Spleen (tissue), 11 donors: ENCODE results near the gene GNAZ. TPM values are rescaled to one million over a fixed set of nuclear protein-coding genes. Genes with fewer than 3 reads are reported as not detected.

Experiments
- DNase-seq: peaks from one replicate; pipeline ENCODE4 v3.0.0-alpha.2; 2020
- H3K27ac ChIP-seq, 8 donors: fragments of 200-600 bp; sonication (generic) in 7 of 8; 1 replicate in 4 of 8; 2 replicates in 4 of 8; pipeline versions ENCODE4 v1.5.0 to v1.8.0; 2016 to 2021; ENCODE audit warnings: inconsistent platforms in 4 of 8, mild to moderate bottlenecking in 4 of 8, moderate library complexity in 1 of 8
- H3K27me3 ChIP-seq, 7 donors: fragments of 200-600 bp; sonication (generic) in 6 of 7; replicated peaks in 1 of 7; 1 replicate in 4 of 7; 2 replicates in 3 of 7; pipeline versions ENCODE4 v1.5.0 to v1.8.0; 2016 to 2021; ENCODE audit warnings: inconsistent platforms in 3 of 7, mild to moderate bottlenecking in 1 of 7
- H3K36me3 ChIP-seq, 6 donors: fragments of 200-600 bp; sonication (generic) in 5 of 6; 1 replicate in 4 of 6; 2 replicates in 2 of 6; pipeline versions ENCODE4 v1.5.0 to v1.8.0; 2016 to 2021; ENCODE audit warnings: inconsistent platforms in 2 of 6
- H3K4me1 ChIP-seq, 6 donors: fragments of 200-600 bp; sonication (generic) in 5 of 6; 1 replicate in 3 of 6; 2 replicates in 3 of 6; pipeline versions ENCODE4 v1.5.0 to v1.8.0; 2016 to 2021; ENCODE audit warnings: inconsistent platforms in 3 of 6
- H3K4me3 ChIP-seq, 8 donors: fragments of 200-600 bp; sonication (generic) in 7 of 8; 1 replicate in 4 of 8; 2 replicates in 4 of 8; pipeline versions ENCODE4 v1.5.0 to v1.8.0; 2016 to 2021; ENCODE audit warnings: inconsistent platforms in 4 of 8, mild to moderate bottlenecking in 4 of 8, moderate library complexity in 2 of 8
- H3K9me3 ChIP-seq, 8 donors: fragments of 200-600 bp; sonication (generic) in 7 of 8; 1 replicate in 4 of 8; 2 replicates in 4 of 8; pipeline versions ENCODE4 v1.5.0 to v1.8.0; 2016 to 2021; ENCODE audit warnings: inconsistent platforms in 4 of 8
- POLR2A ChIP-seq, 3 donors: fragments of 450-650 bp; IDR thresholded peaks; one replicate each; pipeline ENCODE4 v1.5.1; 2017; ENCODE audit warnings: antibody characterized with exemption in 3 of 3, mild to moderate bottlenecking in 1 of 3
- POLR2AphosphoS5 ChIP-seq, 3 donors: sonication (generic); formaldehyde crosslinking; IDR thresholded peaks; one replicate each; pipeline ENCODE4 v1.5.1; 2017; ENCODE audit warnings: antibody characterized with exemption in 3 of 3
- WGBS, 5 donors: extraction: QIAGEN DNeasy Blood & Tissue Kit in 3 of 5; methylation state at CpG; one replicate each; pipeline versions ENCODE4 v1.1.5 to v1.1.7; 2013 to 2018; 5-methylcytosine and 5-hydroxymethylcytosine counted together
- intact Hi-C: fragments of 100-400 bp; cut with DNase I; formaldehyde crosslinking; loops from one replicate; pipeline ENCODE4 v1.15.0; 2023; ENCODE audit warnings: low total_unique reads
- polyA plus RNA-seq, 3 donors: library from polyadenylated mRNA; stranded (reverse); fragments of 200-250 nt; gene quantifications; one replicate each; pipeline ENCODE4 v1.2.1, GENCODE V29; 2013
- total RNA-seq, 7 donors: library from RNA; depleted of rRNA in 3 of 7; stranded (reverse); fragments of >200 nt in 3 of 7; fragmentation: NEBNext Ultra II Directional in 4 of 7; extraction: Animal tissue kit (Norgen Biotek cat#: 25700) in 4 of 7; gene quantifications; one replicate each; pipeline versions ENCODE4 v1.1.0 to v1.2.1, GENCODE V29; 2016 to 2021
- TF ChIP-seq, protein P1 (sequence below), 11 experiments: fragments of 200-600 bp in 7 of 11; fragments of 450-650 bp in 4 of 11; sonication (generic) in 4 of 11; IDR thresholded peaks in 8 of 11; conservative IDR thresholded peaks in 3 of 11; 1 replicate in 7 of 11; 2 replicates in 4 of 11; pipeline versions ENCODE4 v1.4.0 to v1.8.0; 2016 to 2021; ENCODE audit warnings: antibody characterized with exemption in 11 of 11, inconsistent platforms in 4 of 11, mild to moderate bottlenecking in 1 of 11
- donor health status: healthy with polysubstance abuse.
- donor health status: DM: no; HTN: no; CAD: no; lungs with moderate emphysema.
- donor health status: DM: no; HTN: no; CAD: no.
- donor health status: Bipolar disorder and iron deficiency.
- donor health status: healthy.
- donor health status: DM: no; HTN: no; CAD: no.
- donor health status: DM: yes; HTN: yes; CAD: no.

The GNAZ gene
- total and polyA plus RNA-seq, 10 donors: 2.3 to 11.8 (median 6.8) TPM

DNA sequence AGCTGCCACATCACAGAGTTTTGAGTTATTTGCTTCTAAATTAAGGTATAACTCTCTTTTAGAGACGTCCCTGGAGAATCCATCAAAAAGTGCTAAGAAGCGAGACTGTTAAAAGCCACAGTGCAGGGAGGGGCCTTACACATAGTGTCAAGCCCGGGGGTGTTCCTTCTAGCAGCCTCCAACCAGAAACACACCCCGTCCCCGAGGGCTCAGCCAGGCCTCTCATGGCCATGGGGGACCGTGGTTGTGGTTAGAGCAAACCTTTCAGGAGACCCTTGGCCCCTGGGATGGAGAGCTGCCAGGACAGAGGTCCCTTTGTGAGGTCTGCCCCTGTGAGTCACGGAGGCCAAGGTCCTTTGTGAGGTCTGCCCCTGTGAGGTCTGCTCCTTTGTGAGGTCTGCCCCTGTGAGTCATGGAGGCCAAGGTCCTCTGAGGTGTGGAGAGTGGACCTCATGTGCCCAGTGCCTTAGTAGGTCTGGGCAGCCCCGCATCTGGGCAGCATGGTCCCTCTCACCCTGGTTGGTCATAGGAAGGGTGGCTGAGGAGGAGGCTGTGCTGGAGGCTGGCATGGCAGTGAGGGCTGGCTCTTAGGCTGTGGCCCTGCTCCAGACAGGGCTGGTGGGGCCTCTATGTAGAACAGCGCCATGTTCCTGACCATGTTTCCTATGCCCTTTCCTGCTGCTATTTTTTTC, 5.4 kb downstream of the GNAZ start:
- Histone ChIP-seq H3K36me3 (no peaks in the 10 kb centered on the region), H3K4me3 (no peak overlapping the region), H3K27ac (no peak overlapping the region), H3K27me3 (peaks cover 0 to 18% (median 2%) of the 10 kb centered on the region in 7 donors), H3K4me1 (peaks cover 0 to 51% (median 22%) of the 10 kb centered on the region in 6 donors), H3K9me3 (no peaks in the 10 kb centered on the region)
- TF ChIP-seq POLR2A (IDR thresholded peaks at IDR 0.05): no peak
- no peak for TF ChIP-seq POLR2AphosphoS5 (IDR thresholded peaks at IDR 0.05)
- TF ChIP-seq, protein P1, sequence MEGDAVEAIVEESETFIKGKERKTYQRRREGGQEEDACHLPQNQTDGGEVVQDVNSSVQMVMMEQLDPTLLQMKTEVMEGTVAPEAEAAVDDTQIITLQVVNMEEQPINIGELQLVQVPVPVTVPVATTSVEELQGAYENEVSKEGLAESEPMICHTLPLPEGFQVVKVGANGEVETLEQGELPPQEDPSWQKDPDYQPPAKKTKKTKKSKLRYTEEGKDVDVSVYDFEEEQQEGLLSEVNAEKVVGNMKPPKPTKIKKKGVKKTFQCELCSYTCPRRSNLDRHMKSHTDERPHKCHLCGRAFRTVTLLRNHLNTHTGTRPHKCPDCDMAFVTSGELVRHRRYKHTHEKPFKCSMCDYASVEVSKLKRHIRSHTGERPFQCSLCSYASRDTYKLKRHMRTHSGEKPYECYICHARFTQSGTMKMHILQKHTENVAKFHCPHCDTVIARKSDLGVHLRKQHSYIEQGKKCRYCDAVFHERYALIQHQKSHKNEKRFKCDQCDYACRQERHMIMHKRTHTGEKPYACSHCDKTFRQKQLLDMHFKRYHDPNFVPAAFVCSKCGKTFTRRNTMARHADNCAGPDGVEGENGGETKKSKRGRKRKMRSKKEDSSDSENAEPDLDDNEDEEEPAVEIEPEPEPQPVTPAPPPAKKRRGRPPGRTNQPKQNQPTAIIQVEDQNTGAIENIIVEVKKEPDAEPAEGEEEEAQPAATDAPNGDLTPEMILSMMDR (IDR thresholded peaks at IDR 0.05 in 8 of 11, conservative IDR thresholded peaks at IDR 0.05 in 3 of 11): no peak
- intact Hi-C loops: no loop called here
- 51 to 71% (median 61%) methylated on average over 9 of the region's 9 CpGs for WGBS, 5 donors
- peak; percentile 68 for DNase-seq

DNA sequence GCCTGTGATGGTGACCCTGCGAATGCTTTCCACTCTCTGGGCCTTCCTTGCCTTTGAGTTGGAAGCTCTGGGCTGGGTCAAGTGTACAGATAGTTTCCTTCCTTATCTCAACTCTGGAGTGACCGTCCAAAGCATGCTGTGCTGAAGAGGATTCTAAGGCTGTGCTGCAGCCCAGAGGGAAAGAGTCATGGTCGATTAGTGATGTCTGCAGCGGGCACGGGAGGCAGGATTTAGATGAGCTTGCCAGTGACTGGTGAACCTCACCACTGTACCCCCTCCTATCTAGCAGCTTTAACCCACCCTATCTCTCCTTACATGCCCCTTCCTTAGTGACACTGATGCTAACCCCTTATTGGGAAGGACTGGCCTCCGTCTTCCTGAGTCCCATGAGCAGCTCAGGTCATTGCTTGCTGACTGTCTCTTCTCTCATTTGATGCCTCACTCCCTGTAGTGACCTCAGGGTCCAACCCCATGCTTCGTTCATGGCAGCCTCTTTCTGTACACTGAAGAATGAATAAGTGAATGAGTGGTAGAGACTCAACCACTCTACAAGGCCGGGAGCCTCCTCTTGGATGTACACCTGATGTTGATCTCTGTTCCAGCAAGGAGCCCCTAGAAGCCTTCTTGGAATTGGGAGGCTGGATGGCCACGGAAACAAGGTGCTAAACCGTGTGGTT, 6.7 kb downstream of the GNAZ start:
- Histone ChIP-seq H3K4me3 (no peak overlapping the region), H3K4me1 (peaks cover 0 to 37% (median 13%) of the 10 kb centered on the region in 6 donors), H3K27me3 (peaks cover 0 to 4% (median 0%) of the 10 kb centered on the region in 7 donors), H3K27ac (peak overlapping the region in 3 of 8 donors; percentile 33 to 46 (median 34)), H3K9me3 (no peaks in the 10 kb centered on the region), H3K36me3 (no peaks in the 10 kb centered on the region)
- WGBS, 5 donors: 78 to 88% (median 83%) methylated on average over 9 to 10 of the region's 10 CpGs
- intact Hi-C loops: no loop called here
- no peak for DNase-seq
- TF ChIP-seq POLR2AphosphoS5 (IDR thresholded peaks at IDR 0.05): no peak
- TF ChIP-seq, protein P1 (IDR thresholded peaks at IDR 0.05 in 8 of 11, conservative IDR thresholded peaks at IDR 0.05 in 3 of 11): no peak
- TF ChIP-seq POLR2A (IDR thresholded peaks at IDR 0.05): no peak

DNA sequence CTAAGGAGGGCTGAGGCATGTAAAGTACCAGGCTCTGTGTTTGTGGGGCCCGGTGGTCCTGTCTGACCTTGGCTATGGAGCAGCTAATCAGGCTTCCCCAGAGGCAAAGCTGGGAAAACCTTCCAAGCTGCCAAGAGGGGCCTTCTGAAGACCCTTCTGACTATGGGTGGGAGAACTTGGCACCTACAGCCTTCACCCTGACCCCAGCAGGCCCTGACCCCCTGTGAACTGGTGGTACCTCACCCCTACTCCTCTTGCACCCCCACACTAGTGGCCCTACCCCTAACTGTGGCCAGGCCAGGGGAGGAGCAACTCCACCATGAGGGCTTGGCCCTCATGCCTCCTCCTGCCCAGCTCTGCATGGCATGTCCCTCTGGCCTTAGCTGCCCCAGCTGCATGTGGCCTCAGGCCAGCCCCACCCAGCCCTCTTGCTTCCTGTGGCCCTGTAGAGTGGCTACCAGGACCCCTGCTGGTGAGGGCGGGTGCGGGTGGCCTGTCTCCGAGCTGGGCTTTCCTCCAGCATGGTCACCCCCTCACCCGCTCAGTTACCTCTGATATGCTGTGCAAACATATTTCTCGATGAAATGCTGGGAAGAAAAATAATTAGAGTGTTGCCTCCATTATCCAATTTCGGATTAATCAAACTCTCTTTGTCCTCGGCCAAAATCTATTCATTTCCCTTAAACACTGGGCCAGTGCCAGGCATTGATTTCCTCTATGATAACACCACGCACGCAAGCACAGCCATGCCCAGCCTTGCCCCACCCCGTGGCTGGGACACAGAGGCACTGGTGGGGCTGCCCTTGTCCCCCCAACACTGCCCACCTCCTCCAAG, 7.5 kb downstream of the GNAZ start:
- peaks cover 0 to 3% (median 0%) of the 10 kb centered on the region in 7 donors for H3K27me3 ChIP-seq
- H3K4me1 ChIP-seq: peaks cover 0 to 37% (median 13%) of the 10 kb centered on the region in 6 donors
- H3K27ac ChIP-seq: peak overlapping the region in 4 of 8 donors; percentile 9 to 46 (median 34)
- no peaks in the 10 kb centered on the region for H3K36me3 ChIP-seq
- no peak for DNase-seq
- no peaks in the 10 kb centered on the region for H3K9me3 ChIP-seq
- intact Hi-C loops: no loop called here
- TF ChIP-seq POLR2A (IDR thresholded peaks at IDR 0.05) (no peak), POLR2AphosphoS5 (IDR thresholded peaks at IDR 0.05) (peak; percentile 50 to 76 (median 76))
- TF ChIP-seq, protein P1 (IDR thresholded peaks at IDR 0.05 in 8 of 11, conservative IDR thresholded peaks at IDR 0.05 in 3 of 11): peak in 6 of 11 experiments; percentile 10 to 56 (median 40)
- H3K4me3 ChIP-seq: no peak overlapping the region
- WGBS, 5 donors: 67 to 79% (median 72%) methylated on average over 9 to 11 of the region's 11 CpGs
